Glomerular visceral epithelial cell (primary cell): ENCODE data around the gene PRRT4.

Source experiments
- DNase-seq: peaks from one replicate; pipeline ENCODE4 v3.0.0-alpha.2; 2016; ENCODE audit errors: extremely low spot score

PRRT4 gene

DNA sequence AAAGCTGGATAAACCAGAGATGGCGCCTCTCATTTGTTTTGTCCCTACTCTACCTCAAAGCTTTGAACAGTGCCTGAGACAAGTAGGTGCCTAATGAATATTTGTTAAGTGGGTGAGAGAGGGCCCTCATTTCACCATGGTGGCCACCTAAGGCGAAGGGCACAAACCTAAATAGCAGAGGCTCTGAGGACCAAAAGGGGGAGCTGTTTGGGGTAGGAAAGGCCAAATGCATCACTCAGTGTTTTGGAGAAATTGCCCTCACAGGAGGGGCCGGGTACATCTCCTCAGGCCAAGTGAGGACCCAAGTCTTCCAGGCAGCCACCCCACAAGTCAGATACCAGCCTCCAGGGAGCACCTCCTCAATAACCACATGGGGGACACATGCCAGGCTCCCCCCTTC is 34.3 kb upstream of the PRRT4 start:
- DNase-seq: no peak

DNA sequence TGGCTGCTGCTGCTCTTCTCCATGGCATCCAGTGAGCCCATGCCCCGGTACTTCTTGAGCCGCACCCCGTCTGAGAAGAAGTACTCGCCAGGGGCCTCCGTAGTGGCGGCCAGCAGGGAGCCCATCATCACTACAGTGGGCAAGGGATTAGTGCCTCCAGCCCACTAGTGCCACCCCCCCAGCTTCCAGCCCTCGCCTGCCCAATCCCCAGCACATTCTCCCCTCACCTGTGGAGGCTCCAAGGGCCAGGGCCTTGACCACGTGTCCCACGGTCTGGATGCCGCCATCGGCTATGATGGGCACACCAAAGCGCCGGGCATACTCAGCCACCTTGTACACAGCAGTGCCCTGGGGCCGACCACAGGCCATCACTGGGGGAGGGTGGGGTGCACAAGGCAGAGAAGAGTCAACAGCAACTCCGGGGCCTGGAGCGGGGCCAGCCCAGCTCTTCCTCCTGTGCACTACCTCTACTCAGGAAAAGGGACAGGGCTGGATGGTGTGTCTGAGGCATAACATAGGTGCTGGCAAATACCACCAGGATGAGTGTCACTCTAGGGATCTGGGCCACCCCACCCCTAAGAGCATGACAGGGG is 33.5 kb upstream of the PRRT4 start:
- DNase-seq: no peak

DNA sequence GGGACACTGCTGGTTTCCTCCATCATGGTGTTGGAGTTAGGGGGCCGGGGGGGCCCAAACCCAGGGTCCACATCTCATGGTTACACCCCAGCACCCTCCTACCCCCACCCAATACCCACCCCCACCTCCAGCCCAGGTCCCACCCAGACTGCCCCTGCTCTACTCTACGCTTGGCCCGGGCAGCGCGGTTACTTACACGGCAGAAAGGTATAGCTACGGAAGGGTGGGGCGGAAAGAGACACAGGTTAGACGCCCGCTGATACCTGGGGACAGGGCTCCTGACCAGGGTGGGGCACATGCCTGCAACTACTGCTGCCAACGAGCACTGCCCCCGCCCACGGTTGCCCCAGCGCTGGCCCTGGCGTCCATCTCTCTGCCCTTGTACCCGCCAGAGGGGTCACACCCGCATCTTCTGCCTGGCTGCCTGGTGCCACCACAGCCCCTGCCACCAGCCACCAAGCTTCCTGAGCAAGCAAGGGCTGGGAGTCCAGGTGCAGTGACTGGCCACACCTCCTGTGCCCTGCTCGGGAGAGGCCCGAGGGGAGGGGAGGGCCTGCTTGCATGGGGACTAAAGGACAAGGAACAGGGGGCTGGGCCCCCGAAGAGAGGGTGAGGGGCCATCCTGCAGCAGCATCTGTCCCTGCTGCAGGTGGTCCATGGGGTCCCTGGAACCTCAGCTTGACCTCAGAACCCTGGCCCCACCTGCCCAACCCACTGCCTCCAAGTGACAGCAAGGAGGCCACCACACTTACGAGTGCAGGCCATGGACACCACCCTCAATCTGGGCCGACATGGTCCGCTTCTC is 32.2 kb upstream of the PRRT4 start:
- no peak for DNase-seq

DNA sequence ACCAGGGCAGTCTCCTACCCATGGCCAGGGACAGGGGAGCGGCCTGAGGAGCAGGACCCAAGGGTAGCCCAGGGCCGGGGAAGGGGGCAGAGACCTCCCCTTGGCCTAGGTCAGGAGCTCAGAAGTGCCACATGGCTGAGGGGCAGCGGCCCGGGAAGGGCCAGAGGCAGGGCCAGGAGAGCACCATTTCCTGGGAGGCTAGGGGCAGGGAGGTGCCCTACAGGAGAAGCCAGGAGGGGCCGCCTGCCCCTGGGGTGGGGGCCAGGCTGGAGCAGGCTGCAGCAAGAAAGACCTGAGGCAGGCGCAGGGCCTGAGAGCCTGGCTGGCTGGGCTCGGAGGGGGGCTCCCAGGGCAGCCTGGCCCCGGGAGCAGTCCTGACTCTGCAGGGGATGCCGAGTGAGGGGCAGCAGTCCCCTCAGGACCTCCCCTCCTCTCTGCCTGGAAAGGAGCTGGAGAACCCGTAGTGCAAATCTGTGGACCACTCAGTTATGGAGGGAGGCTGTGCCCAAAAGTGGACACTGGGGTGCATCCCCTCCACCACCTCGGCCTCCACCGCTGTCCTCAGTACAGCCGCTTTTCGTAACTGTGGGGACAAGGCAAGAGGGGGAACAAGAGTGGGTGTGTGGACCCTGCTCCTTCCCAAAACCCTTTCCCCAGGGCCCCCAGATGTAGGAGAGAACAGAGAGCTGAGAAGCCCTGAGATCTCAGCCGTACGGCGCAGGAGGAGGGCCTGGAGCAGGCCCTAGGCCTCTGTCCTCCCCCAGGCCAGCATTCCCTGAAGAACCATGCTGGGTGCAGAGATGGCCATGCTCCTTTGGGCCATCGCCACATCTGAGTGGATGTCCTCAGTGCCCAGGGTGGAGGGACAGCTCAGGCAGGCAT is 31.2 kb upstream of the PRRT4 start:
- DNase-seq: no peak

DNA sequence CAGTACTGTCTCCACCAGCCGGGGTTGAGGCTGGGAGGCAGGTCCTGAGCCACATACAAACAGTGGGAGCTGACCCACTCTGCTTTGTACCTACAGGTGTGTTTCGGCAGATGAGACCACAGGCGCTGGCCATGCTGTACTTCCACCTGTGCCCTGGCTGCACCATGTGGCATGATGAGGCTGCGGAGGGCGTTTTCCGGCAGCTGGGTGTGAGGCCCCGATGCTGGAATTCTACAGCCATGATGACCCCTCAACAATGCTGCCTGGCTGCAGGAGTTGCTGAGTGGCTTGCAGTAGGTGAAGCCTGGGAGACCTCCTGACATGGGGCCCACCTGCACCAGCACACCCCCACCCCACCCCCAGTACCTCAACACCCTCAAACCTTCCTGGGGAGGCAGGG is 30.3 kb upstream of the PRRT4 start:
- DNase-seq: no peak

DNA sequence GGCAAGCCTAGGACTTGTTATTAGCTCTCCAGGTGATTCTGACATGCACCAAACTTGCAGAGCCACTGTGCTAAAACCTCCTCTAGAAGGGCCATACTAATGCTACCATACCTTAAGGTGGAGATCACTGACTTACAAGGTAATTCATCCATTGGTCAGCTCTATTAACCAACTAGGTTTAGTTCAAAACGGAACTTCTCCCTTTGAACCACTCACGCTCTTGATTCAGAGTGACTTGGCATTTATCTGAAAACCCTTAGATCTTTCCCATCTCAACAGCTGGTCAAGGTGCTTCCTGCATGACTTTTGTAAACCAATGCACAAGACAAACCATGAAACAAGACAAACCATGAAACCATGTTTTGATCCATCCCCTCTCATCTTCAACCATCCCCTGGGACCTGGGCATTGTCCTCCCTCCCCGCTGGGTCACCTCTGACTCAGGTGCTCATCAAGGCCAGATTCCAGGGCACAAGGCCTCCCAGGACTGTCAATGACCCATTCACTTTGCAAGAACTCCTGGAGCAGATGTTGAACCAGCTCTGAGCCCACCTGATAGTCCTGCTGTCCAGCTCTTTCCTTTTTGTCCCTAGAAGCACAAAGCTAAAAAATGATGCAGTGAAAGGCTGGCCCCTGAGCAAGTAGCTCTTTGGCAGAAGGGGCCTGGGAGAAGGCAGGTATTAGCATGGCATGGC is 29.5 kb upstream of the PRRT4 start:
- DNase-seq: no peak

DNA sequence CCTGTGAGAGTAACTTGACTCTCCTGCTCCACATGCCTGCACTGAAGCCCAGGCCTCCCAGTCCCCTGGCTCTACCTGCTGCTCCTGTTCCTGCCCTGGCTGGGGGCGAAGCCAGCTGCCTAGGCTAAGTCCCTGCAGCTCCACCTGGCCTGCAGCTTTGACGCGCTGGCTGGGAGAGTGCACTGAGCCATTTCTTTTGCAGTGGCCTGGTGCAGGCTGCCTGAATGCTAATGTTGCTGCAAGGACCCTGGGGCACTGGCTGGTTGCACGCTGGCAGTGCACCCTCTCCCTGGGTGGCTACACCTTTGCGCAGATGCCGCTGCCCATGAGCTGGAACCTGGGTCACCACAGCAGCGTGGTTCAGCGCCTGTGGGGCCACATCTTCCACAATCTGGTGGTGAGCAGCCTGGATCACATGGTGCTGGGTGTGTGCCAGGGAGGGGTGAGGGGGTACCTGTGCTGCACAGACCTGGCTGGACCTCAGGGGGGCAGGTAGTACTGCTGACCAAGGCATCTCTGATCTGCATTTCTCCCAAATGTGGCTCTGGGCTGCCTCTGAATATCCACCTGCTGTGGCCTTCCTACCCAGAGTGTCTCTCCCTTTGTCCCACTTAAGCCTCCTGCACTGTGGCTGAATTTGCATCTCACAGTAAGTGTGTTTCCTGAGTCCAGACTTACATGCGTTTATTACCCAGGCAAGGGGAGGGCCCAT is 28.3 kb upstream of the PRRT4 start:
- DNase-seq: no peak

DNA sequence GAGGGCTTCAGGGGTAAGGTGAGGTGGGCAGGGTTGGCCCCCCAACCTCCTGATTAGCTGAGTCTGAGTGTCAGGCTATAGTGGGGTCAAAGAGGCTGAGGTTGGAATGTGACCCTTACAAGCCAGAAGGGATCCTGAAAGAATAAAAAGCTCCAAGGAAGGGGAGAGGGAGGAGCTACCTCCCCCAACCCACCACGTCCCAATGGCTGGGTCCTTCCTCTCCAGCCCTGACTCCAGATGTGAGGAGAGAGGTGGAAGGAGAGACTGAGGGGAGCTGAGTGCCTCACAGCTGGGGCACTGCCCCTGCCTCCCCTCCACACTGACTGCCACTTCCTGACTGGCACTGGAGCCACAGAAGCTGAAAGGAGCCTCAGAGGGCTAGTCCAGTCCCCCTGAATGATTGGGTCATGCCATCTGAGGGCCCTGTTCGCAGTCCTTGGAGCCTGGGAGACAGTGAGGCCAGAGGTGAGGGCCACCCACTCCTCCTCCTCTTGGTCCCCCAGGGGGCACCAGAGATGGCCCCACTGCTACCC is 27.7 kb upstream of the PRRT4 start:
- DNase-seq: no peak

DNA sequence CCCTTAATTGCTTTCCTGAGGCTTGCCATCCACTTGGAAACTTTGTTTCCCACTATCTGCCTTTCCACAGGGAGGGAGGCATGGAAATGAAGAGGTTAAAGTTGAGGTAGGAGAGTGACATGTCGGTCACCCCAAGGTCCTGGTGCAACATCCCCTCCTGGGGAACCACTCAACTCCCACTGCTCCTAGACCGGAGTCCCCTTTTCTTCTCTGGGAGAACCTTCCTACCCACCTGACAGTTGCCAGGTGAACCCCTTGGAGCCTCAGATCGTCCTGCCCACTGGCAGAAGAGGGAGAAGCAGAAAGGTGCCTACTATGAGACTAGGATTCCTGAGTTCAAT is 26.6 kb upstream of the PRRT4 start:
- no peak for DNase-seq

DNA sequence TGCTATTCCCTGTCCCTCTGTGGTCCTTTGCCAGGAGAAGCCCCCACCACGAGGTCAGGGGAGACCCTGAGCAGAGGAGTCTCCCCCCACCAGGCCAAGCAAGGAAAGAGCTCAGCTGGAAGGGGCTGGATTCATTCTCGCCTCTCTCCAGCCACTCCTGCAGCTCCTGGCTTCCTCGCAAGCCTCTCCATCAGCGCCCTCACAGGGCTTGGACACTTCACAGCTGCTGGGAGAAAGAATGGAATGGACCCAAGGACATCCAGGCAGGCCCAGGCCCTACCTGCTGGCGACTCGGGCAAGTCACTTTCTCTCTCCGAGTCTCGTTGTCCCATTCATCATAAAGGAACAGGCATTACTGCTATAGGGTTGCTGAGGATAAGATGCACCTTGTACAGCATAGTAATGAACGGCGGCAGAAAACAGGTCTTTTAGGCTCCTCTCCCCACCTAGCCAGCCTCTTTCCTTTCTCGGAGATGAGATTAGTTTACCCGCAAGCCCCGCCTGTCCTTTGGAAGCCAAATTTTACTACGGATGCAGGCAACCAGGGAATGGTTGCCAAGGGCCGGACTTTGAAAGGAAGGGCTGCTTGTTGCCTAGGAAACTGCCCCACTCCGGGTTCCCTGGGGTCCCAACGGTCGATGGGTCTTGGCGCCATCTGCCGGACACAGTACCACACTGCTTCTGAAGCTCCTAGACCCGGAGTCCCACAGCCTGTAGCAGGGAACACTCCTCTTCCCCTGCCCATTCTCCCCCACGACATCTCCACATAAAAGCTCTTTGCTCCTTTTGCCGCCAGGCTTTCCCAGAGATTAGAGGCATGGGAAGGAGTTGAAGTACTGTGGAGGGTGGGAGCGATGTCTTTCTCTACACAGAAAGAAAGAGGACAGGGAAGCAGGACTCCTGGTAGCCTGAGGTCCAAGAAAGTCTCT is 26.0 kb upstream of the PRRT4 start:
- DNase-seq: peak; percentile 73

DNA sequence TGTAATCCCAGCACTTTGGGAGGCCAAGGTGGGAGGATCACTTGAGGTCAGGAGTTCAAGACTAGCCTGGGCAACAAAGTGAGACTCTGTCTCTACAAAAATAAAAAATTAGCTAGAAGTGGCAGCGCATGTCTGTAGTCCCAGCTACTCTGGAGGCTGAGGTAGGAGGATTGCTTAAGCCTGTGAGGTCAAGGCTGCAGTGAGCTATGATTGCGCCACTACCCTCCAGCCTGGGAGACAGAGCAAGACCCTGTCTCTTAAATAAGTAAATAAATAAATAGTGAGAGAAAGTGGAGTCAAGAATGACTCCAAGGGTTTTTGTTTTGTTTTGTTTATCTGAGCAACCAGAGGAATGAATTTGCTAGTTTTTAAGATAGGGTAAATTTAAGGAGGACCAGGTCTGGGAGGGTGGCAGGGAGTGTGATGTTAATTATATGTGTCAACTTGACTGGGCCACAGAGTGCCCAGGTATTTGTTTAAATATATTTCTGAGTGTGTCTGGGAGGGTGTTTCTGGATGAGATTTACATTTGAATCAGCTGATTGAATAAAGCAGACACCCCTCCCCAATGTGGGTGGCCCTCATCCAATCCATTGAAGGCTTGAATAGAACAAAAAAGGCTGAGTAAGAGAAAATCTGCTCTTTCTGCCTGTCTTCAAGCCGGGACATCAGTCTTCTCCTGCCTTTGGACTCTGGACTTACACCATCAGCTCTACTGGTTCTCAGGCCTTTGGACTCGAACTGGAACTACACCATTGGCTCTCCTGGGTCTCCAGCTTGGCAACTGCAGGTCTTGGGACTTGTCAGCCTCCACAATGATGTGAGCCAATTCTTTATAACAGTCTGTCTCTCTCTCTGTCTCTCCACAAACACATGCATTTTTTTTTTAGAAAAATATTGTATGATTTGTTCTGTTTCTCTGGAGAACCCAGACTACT is 24.8 kb upstream of the PRRT4 start:
- no peak for DNase-seq

DNA sequence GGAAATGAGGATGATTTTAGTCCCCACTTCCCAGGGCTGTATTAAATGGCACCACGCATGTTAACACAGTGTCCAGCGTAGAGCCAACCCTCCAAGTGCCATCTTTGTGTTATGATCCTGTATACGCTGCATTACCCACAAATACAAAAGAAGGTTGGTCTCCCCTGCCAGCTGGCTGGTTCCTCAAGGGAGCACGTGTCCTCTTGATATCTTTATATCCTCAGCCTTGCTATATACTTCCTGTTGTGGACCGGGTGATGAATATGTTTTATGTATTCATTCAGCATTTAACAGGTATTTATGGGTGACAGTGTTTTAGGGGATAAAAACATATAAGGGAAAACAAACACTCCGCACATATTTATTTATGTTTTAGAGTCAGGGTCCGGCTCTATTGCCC is 23.2 kb upstream of the PRRT4 start:
- DNase-seq: no peak

DNA sequence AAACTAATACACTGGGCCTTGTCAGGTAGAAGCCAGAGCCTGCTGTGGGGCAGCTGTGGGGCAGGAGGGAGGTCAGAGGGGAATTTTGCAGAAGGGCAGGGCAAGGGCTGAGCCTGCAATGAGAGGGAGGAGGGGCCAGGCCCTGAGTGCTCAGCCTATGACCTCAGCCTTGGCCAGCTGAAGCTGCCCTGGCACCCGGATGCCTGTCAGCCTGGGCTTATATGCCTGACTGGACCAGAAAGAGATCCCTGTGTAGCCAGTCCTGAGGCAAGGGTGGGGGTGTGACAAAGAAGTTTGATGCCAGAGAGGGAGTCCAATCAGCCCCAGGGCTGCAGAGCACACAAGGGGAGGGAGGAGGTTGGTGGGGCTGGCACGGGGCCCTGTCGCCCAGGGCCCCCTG is 22.3 kb upstream of the PRRT4 start:
- peak; percentile 29 for DNase-seq

DNA sequence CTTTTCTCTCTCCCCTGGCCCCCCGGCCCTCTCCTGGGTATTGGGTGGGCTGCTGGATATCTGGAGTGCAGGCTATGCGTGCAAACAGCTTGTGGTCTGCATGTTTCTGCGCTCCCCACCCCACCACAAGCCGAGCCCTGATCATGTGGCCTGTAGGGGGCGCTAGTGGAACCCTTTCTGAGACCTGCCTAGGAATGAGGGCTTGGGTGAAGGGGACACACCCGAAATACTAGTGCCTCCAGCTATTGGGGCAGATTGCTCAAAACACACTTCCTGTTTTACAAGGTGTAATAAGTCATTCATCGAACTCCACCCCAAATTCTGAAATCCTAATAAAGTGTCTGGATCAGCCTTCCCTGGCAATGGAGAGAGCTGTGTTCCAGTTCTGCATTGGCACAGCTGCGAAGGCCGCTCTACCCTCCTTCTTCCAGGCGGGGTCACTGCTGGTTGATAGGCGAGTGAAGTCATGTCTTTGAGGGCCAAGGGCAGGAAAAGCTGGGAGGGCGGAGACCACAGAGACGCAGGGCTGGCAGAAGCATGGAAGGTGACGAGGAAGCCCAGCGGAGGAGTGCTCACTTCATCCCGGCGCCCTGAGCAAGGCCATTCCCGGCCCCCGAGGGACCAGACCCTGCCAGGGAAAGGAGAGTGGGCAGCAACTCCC is 19.8 kb upstream of the PRRT4 start:
- no peak for DNase-seq

DNA sequence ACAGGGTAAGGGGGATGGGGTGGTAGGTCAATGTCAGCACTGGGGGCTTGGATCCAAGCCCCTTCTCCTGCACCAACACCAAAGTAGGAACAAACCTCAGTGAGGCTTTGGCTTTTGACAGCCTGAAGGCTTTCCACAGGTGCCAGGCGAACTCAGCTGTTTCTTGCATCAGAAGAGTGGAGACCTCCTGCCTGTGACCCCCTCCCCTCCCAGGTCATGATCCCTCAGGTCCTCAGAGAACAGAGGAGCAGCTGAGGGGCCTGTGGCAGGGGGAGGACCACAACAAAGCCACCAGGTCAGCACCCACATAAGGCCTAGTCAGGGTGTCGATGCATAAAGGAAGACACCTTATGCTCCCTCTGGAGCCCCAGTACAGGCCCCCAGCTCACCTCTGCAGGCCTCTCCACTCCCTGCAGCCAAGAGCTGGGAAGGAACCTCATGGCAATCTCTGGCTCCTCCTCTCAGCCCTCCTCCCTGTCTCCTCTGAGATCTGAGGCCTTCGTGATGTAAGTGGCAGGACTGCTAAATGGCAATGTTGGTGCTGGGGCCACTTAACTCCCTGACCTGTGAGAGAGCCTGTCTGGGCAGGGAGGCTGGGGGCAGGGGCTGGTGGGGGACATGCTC is 19.1 kb upstream of the PRRT4 start:
- DNase-seq: no peak

DNA sequence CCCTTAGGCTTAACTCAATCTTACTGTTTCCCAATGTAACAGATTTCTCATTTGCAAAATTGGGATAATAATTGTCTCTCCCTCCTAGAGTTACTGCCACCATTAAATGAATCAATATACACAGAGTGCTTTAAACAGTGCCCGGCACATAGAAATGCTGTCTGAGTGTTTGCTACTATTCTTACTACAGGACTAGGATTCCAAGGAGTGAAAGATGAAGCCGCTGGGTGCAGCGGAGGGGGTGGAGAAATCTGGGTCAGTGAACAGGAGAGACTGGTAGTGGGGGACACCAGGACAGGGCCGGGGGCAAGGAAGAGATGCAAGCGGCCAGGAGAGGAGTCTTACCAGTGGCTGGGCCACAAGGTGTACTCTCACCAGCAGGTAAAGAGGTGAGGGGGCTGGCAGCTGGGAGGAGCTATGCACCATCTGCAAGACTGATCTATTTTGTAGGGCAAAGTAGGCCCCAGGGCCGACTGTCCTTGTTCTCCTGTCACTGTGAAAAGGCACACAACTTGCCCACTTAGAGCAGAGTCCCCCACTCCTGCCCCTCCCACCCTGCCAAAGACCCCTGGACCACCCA is 18.5 kb upstream of the PRRT4 start:
- no peak for DNase-seq

DNA sequence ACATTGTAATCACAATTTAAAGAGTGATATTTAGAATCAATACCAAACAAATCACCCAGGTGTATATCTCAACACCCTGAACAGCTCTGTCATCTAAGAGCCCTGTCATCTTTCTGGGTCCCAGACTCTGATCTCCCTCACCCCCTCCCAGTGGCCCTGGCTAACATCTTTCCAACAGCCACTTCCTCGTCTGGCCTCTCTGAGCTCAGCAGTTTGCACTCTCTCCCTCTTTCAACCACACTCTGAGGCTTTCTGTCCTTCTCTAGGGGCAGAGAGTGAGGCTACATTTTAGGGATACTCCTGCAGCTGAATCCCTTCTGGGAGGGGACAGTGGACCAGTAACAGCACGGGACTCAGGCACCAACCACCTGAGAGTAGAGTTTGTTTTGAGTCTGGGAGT is 17.1 kb upstream of the PRRT4 start:
- DNase-seq: no peak

DNA sequence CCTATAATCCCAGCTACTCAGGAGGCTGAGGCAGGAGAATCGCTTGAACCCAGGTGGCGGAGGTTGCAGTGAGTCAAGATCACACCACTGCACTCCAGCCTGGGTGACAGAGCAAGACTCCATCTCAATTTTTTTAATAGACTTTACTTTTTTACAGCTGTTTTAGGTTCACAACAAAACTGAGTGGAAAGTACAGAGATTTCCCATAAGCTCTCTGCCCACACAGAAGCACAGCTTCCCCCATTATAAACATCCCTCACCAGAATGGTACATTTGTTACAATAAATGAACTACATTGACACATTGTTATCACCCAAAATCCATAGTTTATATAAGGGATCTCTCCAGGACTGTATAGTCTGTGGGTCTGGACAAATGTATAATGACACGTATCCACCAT is 14.6 kb upstream of the PRRT4 start:
- DNase-seq: no peak
